ENCODE measurements around the gene SLC39A8. TPM values are rescaled to one million over a fixed set of nuclear protein-coding genes. Genes with fewer than 3 reads are reported as not detected.
"Not testable (repeated sequence)": the region's sequence is repeated elsewhere in the genome, so short reads cannot be mapped to it uniquely, and the experiment has no call there.

SLC39A8 gene
- total RNA-seq, 2 donors from 2014 or later = 56.8 to 76.5 TPM

DNA sequence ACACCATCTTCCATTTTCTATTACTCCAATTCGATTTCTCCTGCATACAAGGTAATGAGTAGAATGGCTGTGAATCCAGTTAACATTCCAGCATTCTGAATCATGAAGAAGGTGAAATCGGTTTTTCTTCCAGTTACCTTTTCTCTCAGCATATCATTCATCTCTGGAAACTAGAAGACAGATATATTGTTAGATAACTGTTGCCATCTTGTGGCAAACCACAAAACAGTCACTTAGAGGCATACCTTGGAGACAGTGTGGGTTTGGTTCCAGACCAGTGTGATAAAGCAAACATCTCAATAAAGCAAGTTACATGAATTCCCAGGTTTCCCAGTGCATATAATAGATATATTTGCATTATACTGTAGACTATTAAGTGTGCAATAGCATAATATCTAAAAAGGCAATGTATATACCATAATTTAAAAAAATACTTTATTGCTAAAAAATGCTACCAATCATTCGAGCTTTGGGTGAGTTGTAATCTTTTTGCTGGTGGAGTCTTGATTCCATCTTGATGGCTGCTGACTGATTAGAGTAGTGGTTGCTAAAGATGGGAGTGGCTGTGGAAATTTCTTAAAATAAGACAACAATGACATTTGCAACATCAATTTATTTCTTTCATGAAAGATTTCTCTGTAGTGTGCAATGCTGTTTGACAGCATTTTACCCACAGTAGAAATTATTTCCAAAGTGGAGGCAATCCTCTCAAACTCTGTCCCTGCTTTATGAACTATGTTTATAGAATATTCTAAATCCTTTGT, 82.1 kb downstream of the SLC39A8 start:
- no peaks in the 10 kb centered on the region for H3K9me3 Mint-ChIP-seq
- peak in 1 of 2 donors; percentile 73 for ATAC-seq
- DNase-seq (ENCODE audit: low spot score) = no peak
- H3K27ac Mint-ChIP-seq = no peak overlapping the region
- H3K4me3 Mint-ChIP-seq = no peak overlapping the region
- peaks cover 0 to 6% of the 10 kb centered on the region in 2 donors for H3K4me1 Mint-ChIP-seq (ENCODE audit: low read depth in 2 of 2)
- H3K36me3 Mint-ChIP-seq = peaks cover 11% of the 10 kb centered on the region
- no peaks in the 10 kb centered on the region for H3K27me3 Mint-ChIP-seq

- Mint-ChIP-seq H3K9me3 (no peaks in the 10 kb centered on the region), H3K4me1 (ENCODE audit: low read depth in 2 of 2) (peaks cover 0 to 6% of the 10 kb centered on the region in 2 donors), H3K36me3 (peaks cover 6% of the 10 kb centered on the region), H3K4me3 (no peak overlapping the region), H3K27me3 (no peaks in the 10 kb centered on the region), H3K27ac (no peak overlapping the region)
- ATAC-seq (no peak), DNase-seq (ENCODE audit: low spot score) (no peak)
Measured at GRCh38 chr4:102259702-102260101, 85.6 kb downstream of the SLC39A8 start.

DNA sequence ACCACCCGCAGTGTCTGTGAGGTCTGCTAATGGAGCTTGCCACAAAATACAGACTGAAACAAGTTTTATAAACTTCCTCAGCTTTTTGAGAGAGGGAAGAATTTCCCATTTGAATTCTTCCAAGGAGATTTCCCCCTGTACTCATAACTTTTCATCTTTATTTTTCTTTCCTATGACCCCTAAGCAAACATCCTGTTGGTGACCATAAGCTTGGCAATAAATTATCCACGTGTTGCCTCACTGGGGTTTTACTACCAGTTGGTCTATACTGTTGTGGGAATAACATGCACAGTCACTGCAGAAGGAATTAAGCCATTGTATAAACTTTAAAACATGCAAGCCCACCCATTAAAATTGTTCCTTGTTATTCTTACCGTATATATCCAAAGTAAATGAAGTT, 86.2 kb downstream of the SLC39A8 start:
- DNase-seq (ENCODE audit: low spot score) = no peak
- no peak overlapping the region for H3K4me3 Mint-ChIP-seq
- no peak for ATAC-seq
- H3K27me3 Mint-ChIP-seq = no peaks in the 10 kb centered on the region
- peaks cover 0 to 6% of the 10 kb centered on the region in 2 donors for H3K4me1 Mint-ChIP-seq (ENCODE audit: low read depth in 2 of 2)
- no peaks in the 10 kb centered on the region for H3K9me3 Mint-ChIP-seq
- H3K36me3 Mint-ChIP-seq = peaks cover 6% of the 10 kb centered on the region
- H3K27ac Mint-ChIP-seq = peak overlapping the region in 1 of 2 donors; percentile 8

DNA sequence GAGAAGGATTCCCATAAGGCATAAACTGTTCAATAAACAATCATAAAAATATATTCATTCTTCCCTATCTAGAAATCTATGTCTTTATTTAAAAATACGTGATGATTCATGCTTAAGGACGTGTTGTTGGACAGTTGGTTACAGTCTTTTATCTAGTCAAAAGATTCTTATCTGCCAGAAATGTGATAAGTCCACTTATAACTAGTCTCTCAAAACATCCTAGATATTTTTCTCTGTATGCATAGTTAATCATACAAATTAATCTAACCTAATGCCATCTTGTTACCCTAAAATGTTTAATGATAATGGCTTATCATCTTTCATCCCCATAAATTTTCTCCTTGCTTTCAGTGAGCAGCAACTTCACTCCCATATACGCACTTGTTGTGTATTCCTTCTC, 89.0 kb downstream of the SLC39A8 start:
- Mint-ChIP-seq H3K4me3 (no peak overlapping the region), H3K27me3 (no peaks in the 10 kb centered on the region), H3K4me1 (ENCODE audit: low read depth in 2 of 2) (no peaks in the 10 kb centered on the region), H3K36me3 (no peaks in the 10 kb centered on the region), H3K27ac (no peak overlapping the region), H3K9me3 (no peaks in the 10 kb centered on the region)
- ATAC-seq = no peak
- DNase-seq (ENCODE audit: low spot score) = no peak

DNA sequence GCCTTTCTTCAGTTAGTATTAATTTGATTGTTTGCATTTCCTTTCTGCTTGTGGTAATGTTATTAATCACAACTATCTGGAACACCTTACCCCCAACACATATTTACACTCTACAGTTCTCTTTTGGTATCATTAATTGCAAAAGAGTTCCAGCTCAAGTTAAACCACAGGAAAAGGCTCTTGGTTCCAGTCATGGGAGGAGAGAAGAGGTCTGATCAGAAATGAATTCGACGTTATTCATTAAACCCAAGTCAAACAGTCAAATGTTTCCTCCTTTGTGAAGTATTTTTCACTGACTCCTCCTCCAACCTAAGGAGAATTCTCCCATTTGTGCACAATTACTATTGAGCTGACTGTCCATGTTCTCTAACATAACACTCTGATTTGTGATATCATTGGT, 91.4 kb downstream of the SLC39A8 start:
- no peaks in the 10 kb centered on the region for H3K36me3 Mint-ChIP-seq
- H3K9me3 Mint-ChIP-seq = peaks cover 3% of the 10 kb centered on the region
- ATAC-seq = no peak
- H3K27ac Mint-ChIP-seq = no peak overlapping the region
- DNase-seq (ENCODE audit: low spot score) = no peak
- no peak overlapping the region for H3K4me3 Mint-ChIP-seq
- no peaks in the 10 kb centered on the region for H3K27me3 Mint-ChIP-seq
- H3K4me1 Mint-ChIP-seq (ENCODE audit: low read depth in 2 of 2) = no peaks in the 10 kb centered on the region

GRCh38 chr4:102252171-102252570, 93.1 kb downstream of the SLC39A8 start:
- Mint-ChIP-seq H3K27ac (no peak overlapping the region), H3K36me3 (no peaks in the 10 kb centered on the region), H3K4me3 (no peak overlapping the region), H3K27me3 (no peaks in the 10 kb centered on the region), H3K4me1 (ENCODE audit: low read depth in 2 of 2) (no peaks in the 10 kb centered on the region), H3K9me3 (peaks cover 3% of the 10 kb centered on the region)
- no peak for DNase-seq (ENCODE audit: low spot score)
- ATAC-seq = no peak

DNA sequence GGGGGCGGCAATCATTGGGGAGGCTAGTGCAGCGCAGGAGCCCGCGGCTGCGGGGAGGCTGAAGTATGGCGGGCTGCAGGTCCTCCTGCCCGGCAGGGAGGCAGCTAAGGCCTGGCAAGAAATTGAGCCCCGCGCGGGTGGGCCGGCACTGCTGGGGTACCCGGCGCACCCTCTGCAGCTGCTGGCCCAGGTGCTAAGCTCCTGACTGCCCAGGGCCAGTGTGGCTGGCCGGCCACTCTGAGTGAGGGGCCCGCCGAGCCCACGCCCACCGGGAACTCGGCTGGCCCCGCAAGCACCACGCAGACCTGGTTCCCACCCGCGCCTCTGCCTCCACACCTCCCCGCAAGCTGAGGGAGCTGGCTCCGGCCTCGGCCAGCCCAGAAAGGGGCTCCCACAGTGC, 94.9 kb downstream of the SLC39A8 start:
- ATAC-seq (no peak), DNase-seq (ENCODE audit: low spot score) (no peak)
- no peak overlapping the region for H3K27ac Mint-ChIP-seq
- H3K9me3 Mint-ChIP-seq = peaks cover 3% of the 10 kb centered on the region
- no peaks in the 10 kb centered on the region for H3K27me3 Mint-ChIP-seq
- H3K4me1 Mint-ChIP-seq (ENCODE audit: low read depth in 2 of 2) = no peaks in the 10 kb centered on the region
- H3K4me3 Mint-ChIP-seq = no peak overlapping the region
- no peaks in the 10 kb centered on the region for H3K36me3 Mint-ChIP-seq

DNA sequence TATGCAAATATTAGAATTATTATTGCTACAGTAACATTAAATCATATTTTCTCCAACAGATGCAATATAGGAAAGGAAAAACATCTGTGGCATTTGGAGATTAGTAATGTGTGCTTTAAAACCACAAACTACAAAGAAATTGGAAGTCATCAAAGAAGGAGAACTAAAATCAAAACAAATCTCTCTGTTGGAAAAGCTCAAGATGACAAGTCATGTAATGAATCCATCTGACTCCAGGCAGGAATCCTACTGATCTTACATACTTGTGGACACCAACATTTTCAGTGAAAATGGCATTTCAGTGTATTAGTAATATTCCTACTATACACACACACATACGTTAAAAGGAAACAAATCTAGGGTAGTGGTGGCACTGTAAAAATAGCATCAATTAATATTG, 98.2 kb downstream of the SLC39A8 start:
- DNase-seq (ENCODE audit: low spot score) = no peak
- Mint-ChIP-seq H3K4me1 (ENCODE audit: low read depth in 2 of 2) (no peaks in the 10 kb centered on the region), H3K27ac (no peak overlapping the region), H3K4me3 (no peak overlapping the region), H3K9me3 (peaks cover 6% of the 10 kb centered on the region), H3K27me3 (no peaks in the 10 kb centered on the region), H3K36me3 (no peaks in the 10 kb centered on the region)
- ATAC-seq = no peak

- Mint-ChIP-seq H3K27ac (no peak overlapping the region), H3K9me3 (peaks cover 6% of the 10 kb centered on the region), H3K4me1 (ENCODE audit: low read depth in 2 of 2) (no peaks in the 10 kb centered on the region), H3K4me3 (no peak overlapping the region), H3K36me3 (no peaks in the 10 kb centered on the region), H3K27me3 (no peaks in the 10 kb centered on the region)
- DNase-seq (ENCODE audit: low spot score) (no peak), ATAC-seq (no peak)
Measured at GRCh38 chr4:102246416-102246815, 98.9 kb downstream of the SLC39A8 start.

DNA sequence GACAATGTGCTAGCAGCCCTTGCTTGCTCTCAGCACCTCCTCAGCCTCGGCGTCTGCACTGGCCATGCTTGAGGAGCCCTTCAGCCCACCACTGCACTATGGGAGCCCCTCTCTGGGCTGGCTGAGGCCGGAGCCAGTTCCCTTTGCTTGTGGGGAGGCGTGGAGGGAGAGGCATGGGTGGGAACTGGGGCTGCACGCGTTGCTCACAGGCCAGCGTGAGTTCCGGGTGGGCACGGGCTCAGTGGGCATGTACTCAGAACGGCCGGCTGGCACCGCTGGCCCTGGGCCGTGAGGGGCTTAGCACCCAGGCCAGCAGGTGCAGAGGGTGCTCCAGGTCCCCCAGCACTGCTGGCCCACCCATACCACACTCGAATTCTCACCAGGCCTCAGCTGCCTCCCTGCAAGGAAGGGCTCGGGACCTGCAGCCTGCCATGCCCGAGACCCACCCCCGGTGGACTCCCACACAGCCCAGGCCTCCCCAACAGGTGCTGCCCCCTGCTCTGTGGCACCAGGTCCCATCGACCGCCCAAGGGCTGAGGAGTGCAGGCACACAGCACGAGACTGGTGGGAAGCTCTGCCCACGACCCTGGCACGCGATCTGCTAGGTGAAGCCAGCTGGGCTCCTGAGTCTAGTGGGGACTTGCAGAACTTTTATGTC, 100.3 kb downstream of the SLC39A8 start:
- no peaks in the 10 kb centered on the region for H3K36me3 Mint-ChIP-seq
- H3K27me3 Mint-ChIP-seq = no peaks in the 10 kb centered on the region
- peaks cover 6% of the 10 kb centered on the region for H3K9me3 Mint-ChIP-seq
- no peak overlapping the region for H3K27ac Mint-ChIP-seq
- DNase-seq (ENCODE audit: low spot score) (no peak), ATAC-seq (peak in 1 of 2 donors; percentile 46)
- H3K4me1 Mint-ChIP-seq (ENCODE audit: low read depth in 2 of 2) = no peaks in the 10 kb centered on the region
- H3K4me3 Mint-ChIP-seq = no peak overlapping the region

GRCh38 chr4:102243296-102243695, 102.0 kb downstream of the SLC39A8 start:
- DNase-seq (ENCODE audit: low spot score); H3K4me1 Mint-ChIP-seq (ENCODE audit: low read depth in 2 of 2); H3K9me3 Mint-ChIP-seq; H3K27me3 Mint-ChIP-seq; H3K4me3 Mint-ChIP-seq; ATAC-seq; H3K36me3 Mint-ChIP-seq; H3K27ac Mint-ChIP-seq: not testable (repeated sequence)

DNA sequence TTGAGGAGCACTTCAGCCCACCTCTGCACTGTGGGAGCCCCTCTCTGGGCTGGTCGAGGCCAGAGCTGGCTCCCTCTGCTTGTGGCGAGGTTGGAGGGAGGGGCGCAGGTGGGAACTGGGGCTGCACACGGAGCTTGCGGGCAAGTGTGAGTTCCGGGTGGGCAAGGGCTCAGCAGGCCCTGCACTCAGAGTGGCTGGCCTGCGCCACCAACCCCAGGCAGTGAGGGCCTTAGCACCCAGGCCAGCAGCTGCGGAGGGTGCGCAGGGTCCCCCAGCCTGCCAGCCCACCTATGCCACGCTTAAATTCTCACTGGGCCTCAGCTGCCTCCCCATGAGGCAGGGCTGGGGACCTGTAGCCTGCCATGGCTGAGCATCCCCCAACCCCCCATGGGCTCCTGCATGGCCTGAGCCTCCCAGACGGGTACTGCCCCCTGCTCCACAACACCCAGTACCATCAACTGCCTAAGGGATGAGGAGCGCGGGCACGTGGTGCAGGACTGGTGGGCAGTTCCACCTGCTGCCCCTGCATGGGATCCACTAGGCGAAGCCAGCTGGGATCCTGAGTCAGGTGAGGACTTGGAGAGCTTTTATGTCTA, 110.9 kb downstream of the SLC39A8 start:
- no peaks in the 10 kb centered on the region for H3K36me3 Mint-ChIP-seq
- H3K27ac Mint-ChIP-seq = no peak overlapping the region
- no peak overlapping the region for H3K4me3 Mint-ChIP-seq
- no peaks in the 10 kb centered on the region for H3K9me3 Mint-ChIP-seq
- no peaks in the 10 kb centered on the region for H3K4me1 Mint-ChIP-seq (ENCODE audit: low read depth in 2 of 2)
- DNase-seq (ENCODE audit: low spot score) (no peak), ATAC-seq (peak in 1 of 2 donors; percentile 65)
- peaks cover 0 to 10% of the 10 kb centered on the region in 2 donors for H3K27me3 Mint-ChIP-seq

- H3K27me3 Mint-ChIP-seq = peaks cover 0 to 10% of the 10 kb centered on the region in 2 donors
- no peak overlapping the region for H3K27ac Mint-ChIP-seq
- H3K9me3 Mint-ChIP-seq = no peaks in the 10 kb centered on the region
- no peak for DNase-seq (ENCODE audit: low spot score)
- no peaks in the 10 kb centered on the region for H3K36me3 Mint-ChIP-seq
- ATAC-seq = no peak
- H3K4me1 Mint-ChIP-seq (ENCODE audit: low read depth in 2 of 2) = no peaks in the 10 kb centered on the region
- no peak overlapping the region for H3K4me3 Mint-ChIP-seq
Measured at GRCh38 chr4:102230194-102230593, 115.1 kb downstream of the SLC39A8 start.

DNA sequence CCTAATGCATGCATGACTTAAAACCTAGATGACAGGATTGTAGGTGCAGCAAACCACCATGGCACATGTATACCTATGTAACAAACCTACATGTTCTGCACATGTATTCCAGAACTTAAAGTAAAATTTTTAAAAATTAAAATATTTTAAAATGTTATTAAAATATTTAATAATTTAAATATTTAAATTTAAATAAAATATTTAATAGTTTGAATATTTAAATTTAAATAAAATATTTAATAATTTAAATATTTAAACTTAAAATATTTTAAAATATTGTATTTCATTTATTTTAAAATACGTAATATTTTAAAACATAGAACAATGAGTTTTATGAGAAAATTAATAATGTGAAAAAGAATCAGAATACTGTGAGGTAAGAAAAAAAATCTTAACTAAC, 117.9 kb downstream of the SLC39A8 start:
- no peak for ATAC-seq

More for the DNA sequence above, 117.9 kb downstream of the SLC39A8 start:
- H3K4me1 Mint-ChIP-seq (ENCODE audit: low read depth in 2 of 2) = no peaks in the 10 kb centered on the region
- no peaks in the 10 kb centered on the region for H3K36me3 Mint-ChIP-seq
- peaks cover 0 to 8% of the 10 kb centered on the region in 2 donors for H3K27me3 Mint-ChIP-seq
- no peak for DNase-seq (ENCODE audit: low spot score)
- no peaks in the 10 kb centered on the region for H3K9me3 Mint-ChIP-seq
- H3K4me3 Mint-ChIP-seq = no peak overlapping the region
- H3K27ac Mint-ChIP-seq = no peak overlapping the region

All from natural killer cell treated with Interleukin-12 subunit alpha and Interleukin-12 subunit beta and Interleukin-15 and Interleukin-18, amount 100 ng/mL, for 72 hours (primary cell).